ENCODE measurements around the gene KIF18B. TPM values are rescaled to one million over a fixed set of nuclear protein-coding genes. Genes with fewer than 3 reads are reported as not detected.

The KIF18B gene
- polyA plus RNA-seq, 2 of the 4 experiments (the other 2 are of a cell fraction): 19.6 to 41.7 TPM

- ChIA-PET POLR2A (no interaction called here), CTCF (interaction anchor here (1.2 to 38.3 kb wide), 8 partner anchors 16 to 218 kb away, joined by 3 to 1853 read pairs (median 108); partner anchors contain the start of genes ACBD4, DCAKD, EFTUD2 and KIF18B)
- TF ChIP-seq MAX (IDR thresholded peaks at IDR 0.05): no peak
- TF ChIP-seq FOSL2 (IDR thresholded peaks at IDR 0.05): no peak; the same call in 1 of the 2 replicates
- TF ChIP-seq FOSL2 (CRISPR knock-in tag; IDR thresholded peaks at IDR 0.05): peak; percentile 60
- peak in 1 of 2 experiments; percentile 14; a peak in 2 of 6 replicates for ATAC-seq
- Histone ChIP-seq H3K4me3 (no peak overlapping the region), H3K9me3 (no peaks in the 10 kb centered on the region), H3K4me2 (peak overlapping the region; percentile 55), H3K4me1 (peaks cover 23% of the 10 kb centered on the region), H3K27ac (peak overlapping the region; percentile 69 to 86)
- WGBS (ENCODE audit: missing lambda C conversion rate): 42% methylated on average over 10 of the region's 10 CpGs
- FAIRE-seq: no peak
- DNase-seq (ENCODE audit: low read depth in 1 of 2, low spot score in 1 of 2): no peak
Measured at GRCh38 chr17:44916781-44917241, 30.8 kb downstream of the KIF18B start.

GRCh38 chr17:44915862-44916780 is 31.5 kb downstream of the KIF18B start:
- CTCF ChIA-PET: interaction anchor here (1.1 to 38.3 kb wide), 7 partner anchors 15 to 219 kb away, joined by 3 to 1853 read pairs (median 112); partner anchors contain the start of genes ACBD4, DCAKD, EFTUD2 and KIF18B
- FAIRE-seq (no peak), ATAC-seq (no peak), DNase-seq (ENCODE audit: low read depth in 1 of 2, low spot score in 1 of 2) (no peak)
- Histone ChIP-seq H3K27ac (peak overlapping the region; percentile 69 to 86), H3K9me3 (no peaks in the 10 kb centered on the region), H3K4me1 (peaks cover 28% of the 10 kb centered on the region), H3K4me2 (peak overlapping the region; percentile 55), H3K4me3 (no peak overlapping the region)
- POLR2A ChIA-PET: no interaction called here
- no peak for TF ChIP-seq HOXB13 (CRISPR knock-in tag; IDR thresholded peaks at IDR 0.05; ENCODE audit: low read depth)
- TF ChIP-seq CHD4 (IDR thresholded peaks at IDR 0.05; ENCODE audit: borderline replicate concordance): no peak
- no peak for TF ChIP-seq RAD21 (conservative IDR thresholded peaks at IDR 0.05 in 1 of 2, IDR thresholded peaks at IDR 0.05 in 1 of 2)
- TF ChIP-seq HMGXB4 (CRISPR knock-in tag; IDR thresholded peaks at IDR 0.05; ENCODE audit: borderline replicate concordance): no peak
- TF ChIP-seq USF2 (IDR thresholded peaks at IDR 0.05): no peak
- TF ChIP-seq ELK1 (IDR thresholded peaks at IDR 0.05; ENCODE audit: low read depth, low read length): no peak
- no peak for TF ChIP-seq ZNF302 (CRISPR knock-in tag; IDR thresholded peaks at IDR 0.05)
- no peak for TF ChIP-seq PHF8 (IDR thresholded peaks at IDR 0.05; ENCODE audit: borderline replicate concordance, low read depth)
- no peak for TF ChIP-seq EHF (CRISPR knock-in tag; IDR thresholded peaks at IDR 0.05)
- no peak for TF ChIP-seq TP53 (CRISPR knock-in tag; IDR thresholded peaks at IDR 0.05)
- no peak for TF ChIP-seq MAFK (IDR thresholded peaks at IDR 0.05; ENCODE audit: partially characterized antibody)
- no peak for TF ChIP-seq MYC (IDR thresholded peaks at IDR 0.05; ENCODE audit: borderline replicate concordance, low read length)
- TF ChIP-seq RFX5 (IDR thresholded peaks at IDR 0.05): no peak
- no peak for TF ChIP-seq RCOR1 (IDR thresholded peaks at IDR 0.05; ENCODE audit: low read depth, low read length)
- TF ChIP-seq REST (IDR thresholded peaks at IDR 0.05): no peak
- 87% methylated on average over 11 of the region's 11 CpGs for WGBS (ENCODE audit: missing lambda C conversion rate)
